HG02981 (cell line): Measurements from ENCODE around the gene SCNN1A.

Experiments
- ATAC-seq: cut with Tn5 transposase; IDR thresholded peaks from one replicate; pipeline ENCODE4 v1.9.1; 2021; ENCODE audit warnings: mild to moderate bottlenecking, moderate library complexity; ENCODE audit not compliant: unreplicated experiment

The SCNN1A gene

GRCh38 chr12:6384499-6385436, 9.4 kb upstream of the SCNN1A start:
- no peak for ATAC-seq

- no peak for ATAC-seq
Measured at GRCh38 chr12:6383572-6384498, 8.5 kb upstream of the SCNN1A start, which contains the start of gene LTBR. Gene LTBR, plus strand, starts transcription at chr12:6384162. Its CDS starts 197 bp downstream, at chr12:6384359.

GRCh38 chr12:6382982-6383381, 7.6 kb upstream of the SCNN1A start:
- ATAC-seq: no peak

- ATAC-seq: no peak
Measured at GRCh38 chr12:6382371-6382770, 7.0 kb upstream of the SCNN1A start.

- ATAC-seq: no peak
Measured at GRCh38 chr12:6380141-6381121, 5.1 kb upstream of the SCNN1A start.

GRCh38 chr12:6378709-6379472, 3.5 kb upstream of the SCNN1A start:
- ATAC-seq: no peak

- ATAC-seq: no peak
Measured at GRCh38 chr12:6377667-6377994, 2.3 kb upstream of the SCNN1A start.

GRCh38 chr12:6376870-6377666, 1.7 kb upstream of the SCNN1A start:
- ATAC-seq: no peak

GRCh38 chr12:6376079-6376869, 911 bp upstream of the SCNN1A start:
- ATAC-seq: no peak

- ATAC-seq: no peak
Measured at GRCh38 chr12:6374786-6375160, 590 bp downstream of the SCNN1A start.

GRCh38 chr12:6374028-6374785, 1.2 kb downstream of the SCNN1A start:
- ATAC-seq: no peak

- ATAC-seq: no peak
Measured at GRCh38 chr12:6373022-6373787, 2.2 kb downstream of the SCNN1A start.

- no peak for ATAC-seq
Measured at GRCh38 chr12:6372403-6373003, 2.9 kb downstream of the SCNN1A start.

- ATAC-seq: no peak
Measured at GRCh38 chr12:6370994-6371754, 4.2 kb downstream of the SCNN1A start.

- no peak for ATAC-seq
Measured at GRCh38 chr12:6370576-6370935, 4.8 kb downstream of the SCNN1A start.
